Activated CD4-positive, alpha-beta T cell treated with anti-CD3 and anti-CD28 coated beads for 4 hours (primary cell): ENCODE measurements around the gene RPL19.
A peak's percentile ranks its signal among the peaks of the same experiment; 100 is the strongest.

Experiments used
- DNase-seq, 2 donors: peaks; one replicate each; pipeline ENCODE4 v3.0.0-alpha.2; 2020

RPL19 gene

DNA sequence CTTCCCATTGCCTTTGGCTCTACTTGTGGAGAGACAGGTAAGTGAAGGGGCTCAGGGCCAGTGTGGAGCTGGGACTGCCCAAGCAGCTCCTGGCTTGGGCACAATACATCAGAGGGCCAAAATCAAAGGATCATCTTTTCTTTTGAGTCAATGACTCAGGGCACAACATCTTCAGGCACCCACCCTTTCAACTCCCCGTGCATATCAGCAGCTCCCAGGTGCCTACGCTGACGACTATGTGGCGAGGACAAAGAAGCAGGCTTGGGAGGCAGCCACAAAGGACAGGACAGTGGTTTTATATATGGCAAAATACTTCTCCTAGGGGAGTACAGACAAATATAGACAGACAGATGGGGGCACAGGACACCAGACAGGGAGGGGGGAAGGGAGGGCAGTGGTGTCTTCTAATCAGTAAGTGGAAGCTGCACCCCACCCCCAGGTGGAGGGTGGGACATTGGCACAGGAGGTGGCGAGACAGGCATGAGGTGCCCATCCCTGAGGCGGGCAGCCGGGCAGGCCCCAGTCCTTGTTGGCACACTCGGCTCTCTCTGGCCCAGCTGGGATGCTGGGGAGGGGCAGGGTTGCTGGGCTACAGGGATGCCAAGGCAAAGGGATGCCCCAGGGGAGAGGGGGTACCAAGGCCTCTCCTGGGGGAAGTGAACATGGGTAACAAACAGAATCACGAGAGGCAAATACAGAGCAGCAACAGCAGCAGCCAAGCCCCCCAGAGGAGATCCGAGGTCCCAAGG lies 26.4 kb upstream of the RPL19 start:
- no peak for DNase-seq

DNA sequence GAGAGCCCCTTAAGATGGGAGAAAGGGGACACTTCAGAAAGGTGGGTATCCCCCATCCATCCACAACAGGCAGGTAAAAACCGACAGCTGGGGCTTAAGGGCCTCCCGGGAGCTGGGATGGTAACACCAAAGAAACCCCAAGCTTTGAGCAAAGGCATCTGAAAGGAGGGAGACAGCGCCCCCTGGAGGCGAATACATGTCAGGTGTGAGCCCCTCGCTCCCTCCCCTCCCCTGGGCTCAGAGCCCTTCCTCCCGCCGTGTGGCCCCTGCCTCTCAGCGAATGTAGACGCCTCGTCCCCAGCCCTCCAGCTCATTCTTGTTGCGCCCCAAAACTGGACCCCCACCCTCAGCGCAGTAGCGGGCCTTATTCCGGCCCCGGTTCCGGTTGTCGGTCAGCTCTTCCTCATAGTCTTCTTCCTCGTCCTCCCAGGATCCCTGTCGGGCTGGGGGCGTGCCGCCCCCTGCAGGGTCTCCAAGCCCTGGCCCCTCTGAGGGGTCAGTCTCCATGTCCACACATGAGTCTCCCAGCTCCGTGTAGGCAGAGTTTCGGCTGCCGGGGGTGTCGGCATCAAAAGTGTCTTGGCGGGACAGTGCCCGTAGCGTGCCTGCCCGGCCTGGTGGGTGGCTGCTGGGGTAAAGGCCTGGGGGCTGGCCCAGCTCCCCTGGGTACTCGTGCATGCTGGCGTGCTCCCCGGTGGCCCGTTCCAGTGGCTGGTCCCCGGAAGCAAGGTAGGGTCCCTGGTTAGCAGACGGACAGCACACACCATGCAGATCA lies 25.0 kb upstream of the RPL19 start:
- peak; percentile 77 to 81 for DNase-seq

DNA sequence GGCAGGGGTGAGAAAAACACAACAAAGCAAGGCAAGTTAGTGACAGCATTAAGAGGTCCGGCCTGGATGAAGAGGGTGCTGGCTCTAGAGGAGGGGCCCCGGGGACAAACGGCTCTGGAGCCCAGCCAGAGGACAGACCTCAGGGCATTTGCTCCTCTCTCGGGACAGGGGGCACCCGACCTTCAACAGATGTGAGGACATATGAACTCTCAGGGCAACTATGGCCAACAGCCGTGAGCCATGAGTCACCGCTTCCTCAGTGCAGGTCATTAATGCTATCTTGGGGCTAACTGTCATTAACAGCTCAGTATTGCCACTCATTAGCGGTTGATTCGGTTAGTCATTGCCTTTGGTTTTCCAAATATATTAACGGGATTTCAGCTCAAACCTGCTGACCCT lies 24.4 kb upstream of the RPL19 start:
- no peak for DNase-seq

DNA sequence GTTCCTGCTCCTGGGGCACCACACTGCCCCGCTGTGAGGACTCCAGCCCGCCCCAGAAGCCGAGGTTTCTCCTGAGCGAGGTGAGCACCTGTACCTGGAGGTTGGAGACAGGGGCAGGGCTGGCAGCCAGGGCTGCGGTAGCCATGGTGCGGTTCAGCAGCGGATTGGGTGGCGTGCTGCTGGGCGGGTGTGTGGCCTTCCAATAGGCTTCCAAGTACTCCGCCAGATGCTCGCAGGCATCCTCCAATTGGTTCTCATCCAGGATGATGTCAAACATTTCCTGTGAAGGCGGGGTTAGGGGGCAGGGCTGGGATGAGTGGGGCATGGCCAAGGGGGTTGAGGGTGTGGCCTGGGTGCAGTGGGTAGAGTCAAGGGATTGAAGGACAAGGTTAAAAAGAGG lies 22.8 kb upstream of the RPL19 start:
- DNase-seq: no peak

DNA sequence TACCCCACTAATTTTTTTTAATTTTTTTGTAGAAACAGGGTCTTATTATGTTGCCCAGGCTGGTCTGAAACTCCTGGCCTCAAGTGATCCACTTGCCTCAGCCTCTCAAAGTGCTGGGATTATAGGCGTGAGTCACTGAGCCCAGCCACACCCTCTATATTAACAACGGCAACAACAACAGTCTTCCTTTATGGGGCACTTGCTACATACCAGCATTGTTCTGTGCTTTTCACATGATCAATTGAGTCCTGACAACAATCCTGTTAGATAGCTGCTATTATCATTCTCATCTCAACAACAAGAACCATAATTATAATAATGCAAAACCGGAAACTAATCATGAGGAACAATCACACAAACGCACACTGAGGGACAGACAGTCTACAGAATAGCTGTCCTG lies 21.5 kb upstream of the RPL19 start:
- no peak for DNase-seq

DNA sequence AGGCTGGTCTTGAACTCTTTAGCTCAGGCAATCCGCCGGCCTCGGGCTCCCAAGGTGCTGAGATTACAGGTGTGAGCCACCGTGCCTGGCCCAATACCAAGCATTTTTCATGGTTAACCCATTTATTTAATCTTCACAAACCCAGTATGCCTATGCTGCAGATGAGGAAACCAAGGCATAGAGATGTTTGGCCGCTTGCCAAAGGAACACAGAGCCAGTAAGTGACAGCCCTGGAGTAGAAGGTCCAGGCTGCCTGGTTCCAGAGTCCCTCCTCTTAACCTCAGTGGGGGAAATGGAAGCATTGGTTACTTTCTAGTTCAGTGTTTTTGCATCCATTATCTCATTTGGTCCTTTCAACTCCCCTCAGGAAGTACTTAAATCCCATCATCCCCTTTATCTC lies 18.8 kb upstream of the RPL19 start:
- no peak for DNase-seq

DNA sequence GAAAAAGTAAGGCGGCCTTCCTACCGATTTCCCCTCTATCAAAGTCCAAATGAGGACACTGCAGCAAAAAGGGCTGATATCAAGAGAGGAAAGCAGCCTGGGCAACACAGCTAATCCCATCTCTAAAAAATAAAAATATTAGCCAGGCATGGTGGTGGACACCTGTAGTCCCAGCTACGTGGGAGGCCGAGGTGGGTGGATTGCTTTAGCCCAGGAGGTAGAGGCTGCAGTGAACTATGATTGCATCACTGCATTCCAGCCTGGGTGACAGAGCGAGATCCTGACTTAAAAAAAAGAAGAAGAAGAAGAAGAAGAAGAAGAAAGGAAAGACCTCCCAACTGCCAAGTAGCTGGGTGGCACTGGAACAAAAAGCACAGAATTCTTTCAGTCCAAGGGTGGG lies 17.0 kb upstream of the RPL19 start:
- DNase-seq: no peak

DNA sequence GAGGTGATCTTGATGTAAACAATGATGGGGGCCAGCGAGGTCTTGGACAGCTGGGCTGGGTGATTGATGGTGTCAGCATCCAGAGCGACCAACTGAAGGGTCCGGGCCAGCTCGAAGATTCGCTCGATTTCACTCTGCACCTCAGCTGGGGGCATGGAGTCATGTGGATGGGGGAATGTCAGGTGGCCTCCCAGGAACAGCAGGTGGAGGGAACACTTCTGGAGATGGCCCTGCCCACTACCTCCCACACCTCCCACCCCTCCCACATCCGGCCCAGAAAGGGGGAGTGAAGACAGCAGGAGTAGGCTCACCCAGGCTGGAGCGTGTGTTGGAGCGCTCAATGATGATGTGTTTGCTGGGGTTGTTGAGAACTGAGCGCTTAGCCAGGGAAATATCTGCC lies 16.4 kb upstream of the RPL19 start:
- no peak for DNase-seq

DNA sequence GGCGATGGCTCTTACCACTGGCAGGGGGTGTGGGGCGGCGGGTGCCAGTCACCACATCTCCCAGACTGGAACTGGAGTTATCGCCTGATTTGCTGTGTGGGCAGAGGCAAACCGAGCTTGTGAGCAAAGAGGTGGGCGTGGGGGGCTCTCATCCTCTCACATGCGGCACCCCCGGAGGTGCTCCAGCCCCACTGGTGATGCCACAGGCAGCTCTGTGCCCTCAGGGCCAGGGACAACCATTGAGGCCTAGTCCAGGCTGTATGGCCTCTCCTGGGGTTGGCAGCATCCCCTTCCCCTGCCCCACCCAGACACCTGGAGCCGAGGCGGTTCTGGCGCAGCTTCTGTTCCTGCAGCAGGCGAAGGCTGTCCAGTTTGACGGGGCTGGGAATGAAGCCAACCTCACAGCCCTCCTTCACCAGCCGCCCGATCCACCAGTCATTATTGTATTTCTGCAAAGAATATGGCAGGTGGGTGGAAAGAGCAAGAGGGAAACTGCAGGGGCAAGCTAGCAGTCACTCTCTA lies 13.5 kb upstream of the RPL19 start:
- no peak for DNase-seq

DNA sequence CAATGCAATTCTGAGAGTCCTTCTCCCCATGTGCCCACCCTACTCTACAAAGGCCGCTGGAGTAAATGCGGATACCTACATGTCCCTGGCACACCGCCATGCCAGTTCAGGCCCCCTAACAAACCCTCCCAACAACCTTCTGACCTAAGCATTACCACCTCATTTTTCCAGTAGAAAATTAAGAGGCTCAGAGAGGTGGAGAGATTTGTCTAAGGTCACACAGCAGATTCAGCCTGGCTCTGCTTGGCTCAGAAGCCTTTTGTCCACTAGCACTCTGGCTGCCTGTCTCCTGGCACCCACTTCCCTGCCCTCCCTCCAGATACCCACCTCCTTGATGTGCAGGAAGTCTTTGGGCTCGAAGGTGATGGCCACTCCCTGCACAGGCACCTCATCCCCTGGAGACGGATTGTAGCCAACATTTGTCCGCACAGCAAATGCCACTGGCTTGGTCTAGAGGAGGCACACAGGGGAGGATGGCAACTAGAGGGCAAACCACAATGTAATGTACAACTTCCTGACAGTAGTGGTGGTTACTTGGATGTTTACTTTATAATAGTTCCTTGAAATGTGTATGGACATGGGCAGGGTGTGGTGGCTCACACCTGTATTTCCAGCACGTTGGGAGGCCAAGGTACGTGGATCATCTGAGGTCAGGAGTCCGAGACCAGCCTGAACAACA lies 12.8 kb upstream of the RPL19 start:
- DNase-seq: no peak

DNA sequence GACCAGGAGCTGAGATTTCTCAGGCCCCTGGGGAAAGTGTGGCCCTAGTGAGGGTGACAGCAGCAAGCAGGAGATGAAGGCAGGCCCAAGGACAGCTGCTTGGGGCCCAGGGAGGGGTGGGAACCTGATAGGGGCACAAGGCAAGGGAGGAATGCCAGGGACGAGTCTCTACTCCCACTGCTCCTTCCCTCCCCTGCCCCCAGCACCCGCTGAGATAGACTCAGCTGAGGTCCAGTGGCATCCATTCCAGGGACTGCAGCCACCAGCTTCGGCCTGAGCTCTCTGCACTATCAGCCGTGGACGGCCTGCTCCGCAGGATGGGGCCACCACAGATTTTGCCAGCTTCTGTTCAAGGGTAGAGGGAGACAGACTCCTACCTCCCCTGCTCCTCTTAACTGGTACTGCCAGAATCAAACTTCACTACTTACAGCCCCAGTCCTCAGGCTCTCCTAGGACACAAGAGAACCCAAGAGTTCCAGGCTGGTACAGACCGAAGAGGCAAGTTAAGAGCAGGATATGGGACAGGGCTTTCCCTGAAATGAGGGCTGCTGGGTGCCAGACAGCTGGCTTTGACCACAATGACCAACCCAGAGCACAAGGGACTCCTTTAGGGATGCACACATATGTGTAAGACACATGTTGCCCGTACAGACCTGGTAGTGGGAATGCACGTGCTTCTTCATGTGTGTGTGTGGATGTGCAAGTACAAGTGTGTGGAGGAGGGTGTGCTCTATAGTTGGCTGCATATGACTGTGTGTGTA lies 8.2 kb upstream of the RPL19 start:
- DNase-seq: no peak

DNA sequence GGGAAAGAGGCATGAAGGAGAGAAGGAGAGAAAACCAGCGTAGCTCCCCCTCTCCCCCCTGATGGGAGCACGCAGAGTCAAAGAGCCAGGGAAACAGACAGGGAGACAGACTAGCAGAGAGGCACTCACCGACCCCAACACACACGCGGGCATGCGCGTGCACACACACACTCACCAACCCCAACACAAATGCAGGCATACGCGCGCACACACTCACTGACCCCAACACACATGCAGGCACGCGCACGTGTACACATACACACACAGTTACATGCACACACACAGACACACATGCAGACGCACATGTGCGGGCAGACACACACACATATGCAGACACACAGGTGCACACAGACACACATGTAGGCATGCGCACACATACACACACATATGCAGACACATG lies 7.2 kb upstream of the RPL19 start:
- DNase-seq: no peak

DNA sequence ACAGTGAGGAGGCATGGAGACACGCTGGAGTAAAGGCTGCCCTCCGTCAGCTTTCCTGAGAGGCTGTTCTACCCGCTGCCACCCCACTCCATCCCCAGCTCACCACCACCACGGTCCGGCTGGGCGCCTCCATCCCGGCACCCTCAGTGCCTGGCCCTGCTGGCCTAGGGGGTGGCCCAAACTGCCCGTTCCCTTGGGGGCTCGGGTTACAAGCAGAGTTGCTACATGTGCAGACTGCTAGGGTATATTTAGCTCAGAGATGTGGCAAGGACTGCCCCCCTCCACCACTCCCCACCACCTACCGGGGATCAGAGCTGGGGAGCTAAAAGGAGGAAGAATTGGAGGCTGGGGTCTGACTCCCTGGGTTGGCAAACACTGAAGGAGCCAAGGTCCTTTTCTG lies 6.7 kb upstream of the RPL19 start:
- DNase-seq: no peak

DNA sequence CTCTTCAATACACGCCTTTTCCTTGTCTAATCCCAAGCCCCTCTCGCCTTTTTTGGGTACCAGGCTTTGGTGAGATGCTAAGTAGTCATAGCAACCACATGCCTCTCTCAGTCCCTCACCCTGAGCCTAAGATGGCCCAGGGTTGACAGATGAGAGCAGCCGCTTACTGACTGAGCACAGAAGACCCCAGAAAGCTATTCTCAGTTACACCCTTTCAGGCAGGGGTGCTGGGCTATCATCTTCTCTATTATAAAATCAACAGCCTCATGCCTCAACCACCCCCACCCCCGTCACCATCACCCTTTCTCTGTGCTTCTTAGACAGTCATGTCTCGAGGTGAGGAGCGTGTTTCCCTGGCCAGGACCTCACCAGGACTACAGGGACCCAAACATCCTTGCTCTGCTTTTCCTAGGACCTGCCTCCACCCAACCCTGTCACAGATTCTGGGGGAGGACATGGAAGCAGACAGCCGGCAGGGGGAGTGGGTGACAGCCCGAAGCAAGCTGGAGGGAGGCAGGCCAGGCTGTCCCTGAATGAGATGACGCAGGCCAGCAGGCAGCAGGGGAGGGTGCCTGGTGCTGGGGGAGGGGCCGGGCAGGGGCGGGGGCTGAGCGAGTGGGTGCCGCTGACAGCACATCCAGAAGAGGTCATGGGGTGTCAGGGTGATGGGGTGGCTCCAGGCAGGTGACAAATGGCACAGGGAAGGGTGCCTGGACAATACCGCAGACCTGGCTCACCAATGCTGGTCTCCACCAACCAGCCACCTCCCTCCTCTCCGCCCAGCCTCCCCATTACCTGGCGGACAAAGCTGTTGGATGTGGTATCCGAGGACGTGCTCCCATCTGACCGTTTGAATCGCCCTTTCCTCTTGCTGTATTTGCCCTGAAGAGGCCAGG lies 5.7 kb upstream of the RPL19 start:
- DNase-seq: no peak

DNA sequence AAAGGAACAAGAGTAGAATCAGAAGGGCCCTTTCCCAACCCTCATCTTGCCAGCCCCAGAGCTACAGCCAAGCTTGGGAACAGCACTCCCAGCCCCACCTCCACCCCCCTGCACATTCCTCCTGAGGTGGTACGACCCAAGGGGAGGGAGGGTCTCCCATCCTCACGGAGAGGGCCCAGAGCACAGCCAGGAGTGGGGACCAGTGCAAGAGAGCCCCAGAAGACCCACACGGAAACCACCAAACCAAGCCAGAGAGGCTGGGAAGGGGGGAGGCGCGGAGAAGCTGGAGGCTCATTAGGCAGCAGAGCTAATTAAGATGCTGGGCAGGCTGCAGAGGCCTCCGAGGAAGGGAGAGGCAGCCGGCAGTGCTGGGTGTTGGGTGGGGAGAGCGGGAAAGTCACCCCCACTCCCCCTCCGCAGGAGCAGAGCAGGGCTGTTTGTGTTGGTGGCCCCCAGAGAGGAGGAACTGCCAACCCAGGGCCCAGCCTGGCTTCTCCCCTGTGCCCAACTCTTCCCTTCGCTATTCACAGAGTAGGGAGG lies 5.0 kb upstream of the RPL19 start:
- no peak for DNase-seq

DNA sequence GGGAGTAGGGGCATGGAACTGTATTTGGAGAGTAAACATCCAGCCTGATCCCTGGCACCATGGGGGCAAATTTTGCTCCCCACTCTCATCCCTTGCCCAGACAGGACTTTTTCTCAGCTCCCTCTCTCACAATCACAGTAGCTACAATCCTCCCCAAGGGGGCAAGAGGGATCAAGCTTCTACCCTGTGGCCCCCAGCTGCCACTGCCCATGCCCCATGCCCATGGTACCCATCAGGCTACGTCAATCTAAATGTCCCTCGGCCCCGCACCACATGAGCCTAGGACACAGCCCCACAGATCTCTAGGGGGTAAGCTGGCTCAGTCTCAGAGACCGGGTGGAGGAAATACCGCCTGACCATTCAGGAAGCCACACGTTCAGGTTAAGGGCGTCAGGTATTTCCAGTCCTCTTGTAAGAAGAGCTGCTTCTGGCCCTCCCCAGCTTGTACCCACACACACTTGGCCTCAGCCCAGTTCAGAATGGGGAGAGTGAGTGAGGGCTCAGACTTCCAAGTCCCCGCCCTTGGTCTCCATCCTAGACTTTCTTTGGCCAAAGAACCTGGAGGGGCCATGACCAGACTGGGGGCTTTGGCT lies 4.4 kb upstream of the RPL19 start:
- no peak for DNase-seq

DNA sequence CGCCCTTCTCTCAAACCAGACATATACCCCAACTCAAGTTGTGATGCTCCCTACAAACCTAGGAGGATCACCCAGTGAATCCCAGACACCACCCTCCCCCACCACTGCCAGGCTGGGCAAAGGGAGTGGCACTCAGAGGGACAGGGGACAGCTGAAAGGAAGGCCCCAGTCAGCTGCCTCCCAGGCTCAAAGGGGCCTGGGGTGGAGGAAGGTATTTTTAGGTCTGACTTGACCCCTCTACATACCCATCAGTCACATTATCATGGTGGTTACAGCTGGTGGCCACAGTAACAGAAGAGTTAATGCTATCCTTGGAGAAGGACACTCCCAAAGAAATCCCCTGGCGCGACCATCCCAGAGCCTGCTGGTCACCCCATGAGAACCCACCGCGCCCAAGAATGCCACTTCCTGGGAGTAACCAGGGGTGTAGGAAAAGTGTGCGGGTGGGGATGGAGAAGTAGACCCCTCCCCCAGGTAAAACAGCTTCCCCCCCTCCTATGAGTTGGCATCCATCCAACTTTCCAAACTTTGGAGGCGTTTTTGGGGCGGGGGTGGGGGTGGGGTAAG lies 3.8 kb upstream of the RPL19 start:
- DNase-seq: no peak

DNA sequence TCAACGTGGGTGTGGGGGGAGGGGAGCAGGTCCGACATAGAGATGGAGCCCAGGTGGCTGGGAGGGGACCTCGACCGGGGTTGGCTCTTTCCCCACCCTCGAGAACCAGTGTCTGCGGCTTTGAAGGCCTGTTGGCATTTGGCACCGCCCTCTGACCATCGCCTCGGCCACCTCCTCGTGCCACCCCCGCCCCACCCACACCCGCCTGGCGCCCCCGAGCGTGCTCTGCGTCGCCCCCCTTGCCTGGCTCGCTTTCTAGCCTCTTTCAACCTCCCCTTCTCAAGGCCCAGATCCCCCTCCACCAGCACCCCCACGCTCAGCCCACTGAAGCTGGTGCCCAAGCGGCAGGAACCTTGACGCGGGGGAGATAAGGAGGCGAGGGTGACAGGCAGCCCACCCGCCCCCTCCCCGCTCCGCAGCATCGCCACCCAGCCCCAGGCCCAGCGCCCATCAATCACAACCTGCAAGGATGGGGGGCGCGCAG lies 3.2 kb upstream of the RPL19 start:
- DNase-seq: peak; percentile 25 to 35

DNA sequence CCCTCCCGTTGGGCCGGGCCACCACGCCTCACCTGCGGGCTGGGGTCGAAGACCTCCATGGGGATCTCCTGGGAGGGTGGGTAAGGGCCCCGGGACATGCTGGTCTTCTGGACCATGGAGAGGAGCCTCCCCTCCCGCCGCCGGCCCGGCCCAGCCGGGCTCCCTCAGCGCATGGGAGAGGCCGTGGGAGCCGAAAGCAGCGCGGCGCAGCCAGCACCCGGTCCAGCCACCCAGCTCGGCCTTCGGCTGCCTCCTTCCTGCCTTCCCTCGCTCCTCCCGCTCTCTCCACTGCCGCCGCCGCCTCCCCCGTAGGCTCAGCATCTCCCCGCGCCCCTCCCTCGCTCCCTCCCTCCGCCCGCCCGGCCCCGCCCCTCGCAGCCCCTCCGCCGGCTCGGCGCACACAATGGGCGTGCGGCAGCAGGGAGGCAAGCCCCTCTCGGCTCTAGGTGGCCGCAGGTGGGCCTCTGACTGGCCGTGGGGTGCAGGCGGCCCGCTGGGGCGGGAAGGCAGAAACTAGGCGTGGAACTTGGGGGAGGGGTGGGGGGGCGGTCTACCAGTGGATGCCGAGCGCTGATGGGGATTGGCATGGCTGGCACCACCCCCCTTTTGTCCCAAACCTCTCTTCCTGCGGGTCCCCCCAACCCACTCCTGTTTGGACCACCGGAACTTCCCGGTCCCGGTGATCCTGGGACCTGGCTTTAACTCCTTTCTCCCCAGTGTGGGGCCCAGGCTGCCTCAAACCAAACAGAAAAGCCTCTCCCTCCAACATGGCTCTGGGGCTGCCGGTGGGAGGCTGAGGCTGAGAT lies 2.5 kb upstream of the RPL19 start, which contains the start of gene CACNB1:
Gene CACNB1, minus strand, starts transcription at position 290 of the 806 bp plus-strand sequence. Its CDS starts 174 bp downstream, at position 116.
- peak; percentile 62 to 72 for DNase-seq

DNA sequence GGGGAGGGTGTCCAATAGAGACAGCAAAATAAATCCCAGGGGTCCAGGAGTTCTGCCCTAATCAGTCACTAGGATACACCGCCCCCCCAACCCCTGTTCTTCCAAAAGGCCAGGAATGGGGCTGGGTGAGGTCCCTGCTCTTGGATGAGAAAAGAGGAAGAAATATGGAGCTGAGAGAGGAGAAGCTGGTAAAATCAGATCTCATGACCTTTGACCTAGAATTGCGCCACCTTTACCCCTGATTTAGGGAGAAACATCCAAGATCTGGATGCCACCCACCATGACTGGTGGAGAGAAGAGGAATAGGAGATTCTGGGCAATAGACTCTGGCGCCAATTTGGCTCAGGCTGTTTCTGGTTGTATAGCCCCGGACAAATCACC lies 1.9 kb upstream of the RPL19 start:
- no peak for DNase-seq
